GM19035 (cell line): Measurements from ENCODE around the gene SENP1.
"Not testable (repeated sequence)": the region's sequence is repeated elsewhere in the genome, so short reads cannot be mapped to it uniquely, and the experiment has no call there.

ENCODE experiments used
- ATAC-seq: cut with Tn5 transposase; IDR thresholded peaks from one replicate; pipeline ENCODE4 v1.9.1; 2021; ENCODE audit not compliant: unreplicated experiment

Gene SENP1

GRCh38 chr12:48115957-48116356 lies 10.1 kb upstream of the SENP1 start:
- ATAC-seq: no peak

- not testable (repeated sequence) for ATAC-seq
Measured at GRCh38 chr12:48111312-48111693, 5.4 kb upstream of the SENP1 start.

GRCh38 chr12:48110691-48111311 lies 4.9 kb upstream of the SENP1 start:
- no peak for ATAC-seq

GRCh38 chr12:48109424-48109823 lies 3.5 kb upstream of the SENP1 start:
- ATAC-seq: no peak

GRCh38 chr12:48106681-48107613 lies 1.1 kb upstream of the SENP1 start:
- no peak for ATAC-seq

DNA sequence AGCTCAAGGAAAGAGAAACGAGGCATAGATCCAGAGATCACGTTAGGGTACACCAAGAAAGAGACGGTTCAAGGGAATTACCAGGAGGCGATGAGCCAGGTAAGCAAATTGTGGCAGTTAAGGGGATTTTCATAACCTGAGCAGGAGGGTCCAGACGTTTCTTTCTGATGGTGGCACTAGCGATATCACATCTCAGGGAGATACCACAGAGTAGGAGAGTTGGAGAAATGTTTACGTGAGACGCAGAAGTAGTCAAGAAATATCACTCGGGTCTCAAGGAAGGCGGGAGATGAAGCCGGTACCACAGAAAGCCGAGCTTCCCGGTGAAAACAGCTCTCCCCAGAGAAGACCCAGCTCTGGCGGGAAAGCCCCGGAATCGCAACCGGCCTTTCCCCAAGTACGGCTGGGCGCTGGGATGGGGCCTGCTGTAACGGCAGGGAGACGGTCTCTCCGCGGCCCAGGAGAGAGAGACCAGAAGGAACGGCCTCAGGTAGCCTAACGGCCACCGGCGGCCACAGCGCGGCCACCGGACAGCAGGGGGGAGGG lies 485 bp downstream of the SENP1 start:
- peak; percentile 19 for ATAC-seq

DNA sequence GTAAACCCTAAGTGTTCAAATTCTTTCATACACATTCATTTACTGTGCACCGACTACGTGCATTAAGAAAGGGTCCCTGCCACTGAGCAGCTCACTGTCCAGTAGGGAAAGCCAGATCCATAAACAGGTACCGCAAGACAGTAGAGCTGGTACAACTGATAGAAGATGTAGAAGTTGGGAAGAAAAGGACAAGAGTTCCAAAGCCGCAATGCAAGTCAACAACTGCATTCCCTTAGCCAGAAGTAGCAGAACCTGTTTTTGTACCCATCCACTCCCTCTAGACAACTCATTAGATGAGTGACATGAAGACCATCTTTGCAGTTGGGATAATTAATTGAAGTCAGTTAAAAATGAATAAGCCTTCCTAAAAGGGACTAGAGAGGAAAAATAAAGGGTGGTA lies 1.3 kb downstream of the SENP1 start:
- ATAC-seq: no peak

DNA sequence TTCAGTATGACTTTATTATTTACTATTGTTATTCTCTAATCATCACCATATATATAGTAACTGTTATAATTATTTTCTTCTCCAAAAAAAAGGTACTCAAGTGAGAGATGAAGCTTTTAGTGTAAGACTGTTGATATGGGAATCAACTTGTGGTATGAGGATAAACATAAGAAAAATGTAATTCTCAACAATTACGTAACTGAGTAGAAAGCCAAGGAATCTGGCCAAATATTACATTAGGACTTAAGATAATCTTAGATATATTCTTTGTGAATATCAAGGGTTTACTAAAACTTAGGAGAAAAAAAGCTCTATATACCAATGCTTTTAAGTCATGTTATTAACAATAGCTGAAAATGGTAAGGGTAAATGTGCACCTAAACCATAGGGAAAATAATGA lies 13.3 kb downstream of the SENP1 start:
- no peak for ATAC-seq

DNA sequence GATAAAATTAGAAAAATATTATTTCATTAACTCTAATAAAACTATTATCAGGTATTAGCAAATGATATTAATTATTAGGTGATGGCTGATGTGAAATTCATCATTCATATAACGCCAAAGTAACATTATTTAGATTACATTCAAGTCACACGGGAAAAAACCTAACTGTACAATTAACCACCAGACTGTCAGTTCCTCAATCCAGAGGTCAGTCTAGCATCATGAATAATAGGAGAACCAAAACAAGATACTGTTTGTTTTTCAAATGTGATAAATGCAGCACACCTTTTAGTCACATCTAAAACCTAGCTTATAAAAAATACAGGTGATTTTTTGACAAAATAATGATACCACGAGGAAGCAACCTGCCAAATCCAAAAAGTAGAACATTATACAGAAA lies 19.6 kb downstream of the SENP1 start:
- no peak for ATAC-seq

GRCh38 chr12:48084841-48085460 lies 20.9 kb downstream of the SENP1 start:
- no peak for ATAC-seq

DNA sequence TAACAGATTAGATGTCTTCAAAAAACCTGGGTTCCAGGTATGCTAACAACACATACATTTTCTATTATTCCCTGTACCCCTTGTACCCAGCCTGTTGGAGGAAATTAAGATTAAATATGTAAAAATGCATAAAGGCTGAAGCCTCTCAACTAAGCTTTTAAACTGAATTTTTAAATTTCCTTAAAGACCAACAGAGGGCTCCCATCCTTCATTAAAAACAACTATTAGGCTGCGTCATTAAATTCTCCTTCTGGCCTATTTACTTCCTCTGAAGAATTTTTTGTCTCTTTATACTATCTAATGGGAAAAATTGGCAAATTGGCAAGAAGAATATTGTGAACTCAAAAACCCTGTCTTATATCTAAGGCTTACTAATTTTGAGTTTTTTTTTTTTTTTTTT lies 21.8 kb downstream of the SENP1 start:
- ATAC-seq: no peak

DNA sequence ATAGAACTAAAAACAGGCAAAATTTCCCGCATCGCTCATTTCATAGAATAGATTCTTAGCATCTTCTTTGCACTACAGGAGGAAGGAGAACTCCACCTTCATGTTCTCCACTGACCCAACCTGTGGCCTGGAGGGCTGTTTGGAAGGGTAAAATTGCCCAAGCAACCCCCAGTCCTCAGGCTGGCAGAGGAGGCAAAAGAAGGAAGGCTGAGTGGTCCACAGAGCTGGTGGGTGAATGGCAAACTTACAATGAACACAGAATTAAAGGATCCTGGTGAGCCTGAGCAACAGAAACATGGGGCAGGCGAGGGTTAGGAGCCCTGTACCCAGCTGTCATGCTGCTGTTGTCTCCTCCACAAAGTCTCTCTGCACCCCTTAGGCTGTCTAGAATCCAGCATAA lies 25.1 kb downstream of the SENP1 start:
- no peak for ATAC-seq

GRCh38 chr12:48080285-48080684 lies 25.6 kb downstream of the SENP1 start:
- ATAC-seq: no peak

- ATAC-seq: no peak
Measured at GRCh38 chr12:48078901-48079300, 27.0 kb downstream of the SENP1 start.

DNA sequence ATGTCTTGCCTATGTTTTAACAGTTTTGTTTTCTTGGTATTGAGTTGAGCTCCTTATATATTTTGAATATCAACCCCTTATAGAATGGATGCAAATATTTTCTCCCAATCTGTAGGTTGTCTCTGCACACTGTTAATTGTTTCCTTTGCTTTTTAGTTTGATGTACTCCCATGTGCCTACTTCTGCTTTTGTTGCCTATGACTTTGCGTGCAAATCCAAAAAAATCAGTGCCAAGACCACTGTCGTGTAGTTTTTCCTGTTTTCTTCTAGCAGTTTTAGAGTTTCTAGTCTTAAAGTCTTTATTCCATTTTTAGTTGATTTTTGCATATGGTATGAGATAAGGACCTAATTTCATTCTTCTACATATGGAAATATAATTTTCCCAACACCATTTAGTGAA lies 28.8 kb downstream of the SENP1 start:
- no peak for ATAC-seq

GRCh38 chr12:48075832-48076231 lies 30.0 kb downstream of the SENP1 start:
- ATAC-seq: no peak

GRCh38 chr12:48074266-48074665 lies 31.6 kb downstream of the SENP1 start:
- no peak for ATAC-seq

DNA sequence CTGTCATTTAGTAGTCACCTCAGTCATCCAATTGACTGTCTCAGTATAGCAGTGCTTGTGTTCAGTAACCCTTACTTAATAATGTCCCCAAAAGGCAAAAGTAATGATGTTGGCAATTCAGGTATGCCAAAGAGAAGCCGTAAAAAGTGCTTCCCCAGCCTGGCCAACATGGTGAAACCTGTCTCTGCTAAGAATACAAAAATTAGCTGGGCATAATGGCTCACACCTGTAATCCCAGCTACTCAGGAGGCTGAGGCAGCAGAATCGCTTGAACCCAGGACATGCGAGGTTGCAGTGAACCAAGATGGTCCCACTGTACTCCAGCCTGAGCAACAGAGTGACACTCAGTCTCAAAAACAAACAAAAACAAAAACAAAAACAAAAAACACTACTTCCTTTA lies 33.6 kb downstream of the SENP1 start:
- no peak for ATAC-seq

DNA sequence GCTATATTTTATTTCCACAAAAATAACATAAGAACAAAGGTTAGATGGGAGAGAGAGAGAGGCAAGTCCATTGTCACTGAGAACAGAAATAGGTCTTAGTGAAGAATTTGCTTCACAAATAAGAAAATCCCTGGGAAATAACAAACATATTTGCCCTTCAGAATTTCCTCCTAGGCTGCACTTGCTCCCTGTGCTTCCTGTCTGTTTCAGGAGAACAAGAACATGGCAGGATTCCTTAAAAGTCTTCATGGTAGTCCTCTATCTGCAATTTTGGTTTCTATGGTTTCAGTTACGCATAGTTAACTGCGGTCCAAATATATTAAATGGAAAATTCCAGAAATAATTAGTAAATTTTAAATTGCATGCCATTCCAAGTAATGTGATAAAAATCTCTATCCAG lies 34.1 kb downstream of the SENP1 start:
- ATAC-seq: no peak

- ATAC-seq: no peak
Measured at GRCh38 chr12:48070731-48071130, 35.1 kb downstream of the SENP1 start.

DNA sequence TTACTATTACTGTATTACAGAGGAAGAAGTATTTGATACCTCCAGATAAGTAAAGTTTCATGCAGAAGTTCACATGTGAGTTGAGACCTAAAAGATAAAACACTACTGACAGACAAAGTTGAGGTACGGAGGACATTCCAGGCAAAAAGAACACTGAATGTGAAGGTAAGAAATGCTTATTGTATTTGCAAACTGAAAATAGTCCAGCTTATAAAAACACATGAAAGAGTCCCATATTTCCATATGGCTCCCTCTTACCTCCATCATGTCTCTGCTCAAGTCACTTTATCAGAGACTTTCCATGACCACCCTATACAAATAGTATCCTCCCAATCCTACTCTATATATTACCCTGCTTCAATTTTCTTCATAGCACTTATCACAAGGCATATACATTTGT lies 35.8 kb downstream of the SENP1 start:
- ATAC-seq: no peak

- ATAC-seq: no peak
Measured at GRCh38 chr12:48069241-48069640, 36.6 kb downstream of the SENP1 start.
